ENCODE results near the gene B3GAT3.

DNA sequence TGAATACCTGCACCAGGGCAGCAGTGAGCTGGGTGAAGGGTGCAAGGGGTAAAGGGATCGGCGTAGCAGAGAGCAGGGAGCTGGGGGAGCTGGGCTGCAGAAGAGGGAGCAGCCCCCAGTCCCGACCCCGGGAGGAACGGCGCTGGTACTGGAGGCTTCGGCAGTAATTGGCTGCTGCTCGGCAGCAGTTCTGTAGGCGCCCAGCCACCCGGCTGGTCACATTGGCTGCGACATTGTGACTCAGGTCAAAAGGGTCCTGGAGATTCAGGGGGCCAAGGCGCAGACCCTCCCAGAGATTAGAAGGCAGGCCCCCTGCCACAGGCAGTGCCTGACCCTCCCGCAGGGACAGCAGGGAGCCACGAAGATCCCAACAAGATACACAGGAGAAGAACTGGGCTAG lies 45.9 kb downstream of the B3GAT3 start:
- TF ChIP-seq, protein P1, sequence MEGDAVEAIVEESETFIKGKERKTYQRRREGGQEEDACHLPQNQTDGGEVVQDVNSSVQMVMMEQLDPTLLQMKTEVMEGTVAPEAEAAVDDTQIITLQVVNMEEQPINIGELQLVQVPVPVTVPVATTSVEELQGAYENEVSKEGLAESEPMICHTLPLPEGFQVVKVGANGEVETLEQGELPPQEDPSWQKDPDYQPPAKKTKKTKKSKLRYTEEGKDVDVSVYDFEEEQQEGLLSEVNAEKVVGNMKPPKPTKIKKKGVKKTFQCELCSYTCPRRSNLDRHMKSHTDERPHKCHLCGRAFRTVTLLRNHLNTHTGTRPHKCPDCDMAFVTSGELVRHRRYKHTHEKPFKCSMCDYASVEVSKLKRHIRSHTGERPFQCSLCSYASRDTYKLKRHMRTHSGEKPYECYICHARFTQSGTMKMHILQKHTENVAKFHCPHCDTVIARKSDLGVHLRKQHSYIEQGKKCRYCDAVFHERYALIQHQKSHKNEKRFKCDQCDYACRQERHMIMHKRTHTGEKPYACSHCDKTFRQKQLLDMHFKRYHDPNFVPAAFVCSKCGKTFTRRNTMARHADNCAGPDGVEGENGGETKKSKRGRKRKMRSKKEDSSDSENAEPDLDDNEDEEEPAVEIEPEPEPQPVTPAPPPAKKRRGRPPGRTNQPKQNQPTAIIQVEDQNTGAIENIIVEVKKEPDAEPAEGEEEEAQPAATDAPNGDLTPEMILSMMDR (IDR thresholded peaks at IDR 0.05), result no peak
- no peak for TF ChIP-seq POLR2A (IDR thresholded peaks at IDR 0.05)
